Measurements from ENCODE around the gene RPL3.

RPL3 gene

DNA sequence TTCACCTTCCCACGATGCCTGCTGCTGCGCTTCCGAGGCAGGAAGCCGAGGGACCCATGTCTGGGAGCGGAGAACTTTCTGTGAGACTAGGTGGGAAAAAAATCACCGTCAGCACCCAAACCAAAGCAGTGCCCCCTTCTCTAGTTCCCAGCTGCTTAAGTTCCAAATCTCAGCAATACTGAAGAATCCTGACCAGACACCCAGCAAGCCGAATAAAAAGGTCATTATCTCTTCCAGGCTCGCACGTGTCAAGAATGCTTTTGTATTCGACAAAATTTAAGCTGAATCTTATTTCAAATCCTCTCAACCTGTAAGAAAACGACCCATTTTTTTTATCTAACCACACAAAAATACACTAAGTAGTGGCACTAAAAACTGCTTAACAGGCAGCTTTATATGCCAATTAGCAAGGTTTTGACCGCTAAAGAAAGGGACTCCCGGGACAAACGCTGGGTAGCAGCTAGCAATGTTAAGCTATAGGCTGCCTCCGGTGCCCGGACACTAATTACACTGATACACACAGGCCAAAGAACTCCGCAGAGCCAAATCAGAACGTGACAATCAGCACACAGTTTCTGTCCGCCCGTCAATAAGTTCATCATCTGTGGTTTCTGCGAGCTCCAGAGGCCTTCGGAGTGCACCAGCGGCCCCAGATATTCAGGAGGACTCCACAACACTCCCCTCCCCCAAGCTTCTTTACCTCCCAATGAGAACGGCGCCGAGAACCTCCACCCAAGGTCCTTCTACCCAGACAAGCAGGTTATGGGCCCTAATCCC is 728 bp downstream of the RPL3 start:
- no peak for TF ChIP-seq POU2F2 (IDR thresholded peaks at IDR 0.05; ENCODE audit: low read depth, low read length)
- TF ChIP-seq TAF1 (IDR thresholded peaks at IDR 0.05; ENCODE audit: low read depth, low read length), result no peak
- no peak for TF ChIP-seq PAX5 (IDR thresholded peaks at IDR 0.05; ENCODE audit: insufficient read depth, low read length, severe bottlenecking)
- no peak for TF ChIP-seq POLR2AphosphoS5 (IDR thresholded peaks at IDR 0.05; ENCODE audit: low read depth, low read length)
- no peak for TF ChIP-seq SPI1 (IDR thresholded peaks at IDR 0.05; ENCODE audit: low read depth, low read length)
- no peak for TF ChIP-seq POLR2A (IDR thresholded peaks at IDR 0.05; ENCODE audit: low read depth, low read length)
- no peak for FAIRE-seq
- no peak for DNase-seq (ENCODE audit: insufficient read length, low spot score)

DNA sequence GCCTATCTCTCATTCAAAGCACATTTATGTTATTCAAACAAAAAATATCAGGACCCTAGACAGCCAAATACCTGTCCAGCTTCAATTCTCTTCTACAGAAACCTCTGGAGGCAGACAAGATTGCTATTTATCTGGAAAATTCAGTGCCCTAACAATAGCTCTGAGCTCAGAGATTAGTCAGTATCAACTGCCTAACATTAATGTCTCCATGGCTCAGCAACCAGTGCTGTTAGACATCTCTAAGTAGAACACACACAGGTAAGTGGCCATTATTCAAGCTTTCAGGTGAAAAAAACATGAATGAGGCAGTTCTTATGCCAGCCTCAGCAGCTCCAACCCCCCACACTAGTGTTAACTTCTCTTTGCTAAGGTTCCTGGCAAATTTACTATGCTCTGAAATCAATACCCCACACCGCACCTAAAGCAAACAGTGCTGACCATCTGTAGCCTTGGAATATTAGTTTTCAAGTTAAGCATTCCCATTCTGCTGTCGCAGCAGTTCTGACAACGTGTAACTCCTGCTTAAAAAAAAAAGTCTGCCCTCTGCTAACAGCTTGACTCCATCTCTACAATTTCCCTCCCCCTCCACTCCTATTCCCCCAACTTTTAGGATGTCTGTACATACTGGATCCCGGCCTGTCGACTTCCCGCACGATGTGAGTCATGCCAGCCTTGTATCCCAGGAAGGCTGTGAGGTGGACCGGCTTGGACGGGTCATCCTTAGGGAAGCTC is 1.5 kb downstream of the RPL3 start:
- FAIRE-seq, result no peak
- DNase-seq (ENCODE audit: insufficient read length, low spot score), result no peak
- TF ChIP-seq POU2F2 (IDR thresholded peaks at IDR 0.05; ENCODE audit: low read depth, low read length) (no peak), TAF1 (IDR thresholded peaks at IDR 0.05; ENCODE audit: low read depth, low read length) (no peak), PAX5 (IDR thresholded peaks at IDR 0.05; ENCODE audit: insufficient read depth, low read length, severe bottlenecking) (no peak), POLR2A (IDR thresholded peaks at IDR 0.05; ENCODE audit: low read depth, low read length) (no peak), SPI1 (IDR thresholded peaks at IDR 0.05; ENCODE audit: low read depth, low read length) (no peak), POLR2AphosphoS5 (IDR thresholded peaks at IDR 0.05; ENCODE audit: low read depth, low read length) (no peak)

DNA sequence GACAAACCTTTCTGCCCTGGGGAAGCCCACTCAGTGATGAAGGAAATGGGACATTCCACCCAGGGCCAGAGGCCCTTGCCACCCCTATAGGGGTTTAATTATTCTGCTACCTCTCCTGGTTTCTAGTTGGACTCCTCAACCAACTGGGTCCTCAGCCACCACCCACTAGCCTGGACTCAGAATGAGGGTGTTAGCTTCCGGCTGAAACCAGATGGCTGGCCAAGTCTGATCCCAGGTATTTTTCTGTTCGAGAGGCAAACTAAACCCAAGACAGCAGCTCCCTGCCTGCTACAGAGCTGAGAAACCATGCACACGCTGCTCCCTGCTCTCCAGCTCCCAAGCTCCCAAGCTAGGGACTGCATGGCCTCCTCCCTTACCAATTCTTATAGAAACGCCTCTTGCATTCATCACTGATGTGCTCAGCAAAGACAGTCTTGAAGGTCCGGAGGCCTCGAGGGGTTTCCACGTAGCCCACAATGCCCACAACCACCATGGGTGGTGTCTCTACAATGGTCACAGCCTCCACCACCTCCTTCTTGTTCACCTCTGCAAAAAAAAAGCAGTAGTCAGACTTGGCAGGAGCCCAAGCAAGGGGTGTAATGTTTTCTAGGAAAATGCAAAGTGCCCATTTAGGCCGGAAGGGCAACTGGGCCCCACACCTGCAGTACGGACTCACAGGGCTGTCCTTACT is 2.2 kb downstream of the RPL3 start:
- TF ChIP-seq POLR2AphosphoS5 (IDR thresholded peaks at IDR 0.05; ENCODE audit: low read depth, low read length) (0 out of 2 replicates have a peak, but pooled peaks have one; percentile 23), POLR2A (IDR thresholded peaks at IDR 0.05; ENCODE audit: low read depth, low read length) (no peak; the same call in 1 of the 2 replicates)
- DNase-seq (ENCODE audit: insufficient read length, low spot score) (no peak), FAIRE-seq (no peak)

DNA sequence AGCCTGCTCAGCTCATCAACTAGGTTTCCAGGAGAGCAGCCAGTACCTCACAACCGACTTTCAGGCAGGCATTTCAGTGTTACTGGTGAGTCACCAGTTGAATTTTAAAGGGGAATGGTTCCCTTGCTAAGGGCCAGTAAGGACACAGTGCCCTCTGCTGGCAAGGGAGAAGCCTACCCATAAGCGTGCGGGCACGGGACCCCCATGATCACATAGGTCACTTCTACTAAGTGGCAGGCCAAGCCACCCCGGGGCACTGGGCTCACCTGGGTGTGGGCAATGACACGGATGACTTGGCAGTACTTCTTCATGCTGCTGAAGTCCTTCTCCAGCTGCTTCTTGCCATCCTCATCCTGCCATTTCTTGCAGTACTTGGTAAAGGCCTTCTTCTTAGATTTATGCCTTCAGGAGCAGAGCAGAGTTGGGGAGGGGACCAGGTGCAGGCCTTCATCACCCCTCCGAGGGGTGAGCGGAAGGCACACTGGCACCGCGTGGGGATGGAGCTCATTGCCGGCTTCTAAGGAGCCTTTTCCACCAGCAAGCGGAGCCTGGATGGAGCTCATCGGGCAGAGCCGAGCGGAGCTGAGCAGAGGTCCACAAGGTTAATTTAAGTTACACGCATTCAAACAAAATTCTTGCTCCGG is 2.9 kb downstream of the RPL3 start:
- TF ChIP-seq POU2F2 (IDR thresholded peaks at IDR 0.05; ENCODE audit: low read depth, low read length) (peak; percentile 28; the same call in 1 of the 2 replicates), POLR2A (IDR thresholded peaks at IDR 0.05; ENCODE audit: low read depth, low read length) (0 out of 2 replicates have a peak, but pooled peaks have one; percentile 14), TAF1 (IDR thresholded peaks at IDR 0.05; ENCODE audit: low read depth, low read length) (no peak), PAX5 (IDR thresholded peaks at IDR 0.05; ENCODE audit: insufficient read depth, low read length, severe bottlenecking) (no peak)
- FAIRE-seq, result peak; percentile 67
- no peak for DNase-seq (ENCODE audit: insufficient read length, low spot score)

DNA sequence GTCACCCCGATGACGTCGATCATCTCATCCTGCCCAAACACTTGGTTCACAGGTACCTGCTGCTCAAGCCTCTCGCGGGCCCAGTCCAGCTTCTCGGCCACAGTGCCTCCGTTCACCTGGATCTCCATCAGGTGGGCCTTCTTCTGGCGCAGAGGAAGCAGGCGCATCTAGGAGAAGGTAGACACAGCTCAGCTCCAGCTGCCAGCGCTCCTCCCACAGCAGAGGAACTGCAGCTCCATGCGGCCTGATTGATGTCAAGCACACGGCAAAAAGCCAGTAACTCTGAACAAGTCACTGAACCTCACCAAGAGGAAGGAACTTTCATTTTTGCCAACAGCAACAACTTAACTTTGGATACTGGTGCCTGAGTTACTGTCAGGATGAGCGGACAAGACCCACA is 4.0 kb downstream of the RPL3 start:
- no peak for DNase-seq (ENCODE audit: insufficient read length, low spot score)
- TF ChIP-seq PAX5 (IDR thresholded peaks at IDR 0.05; ENCODE audit: insufficient read depth, low read length, severe bottlenecking) (no peak), POLR2A (IDR thresholded peaks at IDR 0.05; ENCODE audit: low read depth, low read length) (peak; percentile 51; the same call in 1 of the 2 replicates)
- no peak for FAIRE-seq

DNA sequence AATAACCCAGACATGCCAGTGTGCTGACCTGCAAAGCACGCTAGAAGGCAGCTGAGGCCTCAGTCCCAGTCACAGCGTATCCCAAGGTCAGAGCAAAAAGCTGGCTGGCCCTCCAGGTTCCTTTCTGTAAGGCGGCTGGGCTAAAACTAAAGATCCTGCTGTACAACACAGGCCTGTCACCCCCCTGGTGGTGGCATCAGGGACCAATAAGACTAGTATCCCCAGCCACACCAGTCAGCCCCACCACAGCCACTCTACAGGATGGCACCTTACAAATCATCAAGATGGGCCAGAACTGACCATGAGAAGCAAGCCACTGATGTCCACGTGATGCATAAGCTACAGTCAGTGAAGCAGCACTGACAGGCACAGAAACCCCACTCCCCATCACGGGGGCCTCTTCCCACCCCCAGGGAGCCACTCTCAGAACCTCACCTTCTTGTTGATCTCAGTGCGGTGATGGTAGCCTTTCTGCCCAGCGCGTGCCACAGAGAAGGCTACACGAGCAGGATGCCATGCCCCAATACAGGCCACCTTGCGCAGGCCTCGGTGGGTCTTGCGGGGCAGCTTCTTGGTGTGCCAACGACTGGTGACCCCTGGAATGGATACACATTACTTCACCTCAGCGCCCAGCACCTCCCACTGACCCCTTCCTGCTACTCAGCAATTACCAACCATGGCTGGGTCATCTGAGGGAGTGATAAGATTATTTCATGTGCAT is 5.0 kb downstream of the RPL3 start:
- TF ChIP-seq TAF1 (IDR thresholded peaks at IDR 0.05; ENCODE audit: low read depth, low read length), result no peak
- peak; percentile 44; the same call in 1 of the 2 replicates for TF ChIP-seq POLR2A (IDR thresholded peaks at IDR 0.05; ENCODE audit: low read depth, low read length)
- DNase-seq (ENCODE audit: insufficient read length, low spot score), result no peak
- FAIRE-seq, result no peak

DNA sequence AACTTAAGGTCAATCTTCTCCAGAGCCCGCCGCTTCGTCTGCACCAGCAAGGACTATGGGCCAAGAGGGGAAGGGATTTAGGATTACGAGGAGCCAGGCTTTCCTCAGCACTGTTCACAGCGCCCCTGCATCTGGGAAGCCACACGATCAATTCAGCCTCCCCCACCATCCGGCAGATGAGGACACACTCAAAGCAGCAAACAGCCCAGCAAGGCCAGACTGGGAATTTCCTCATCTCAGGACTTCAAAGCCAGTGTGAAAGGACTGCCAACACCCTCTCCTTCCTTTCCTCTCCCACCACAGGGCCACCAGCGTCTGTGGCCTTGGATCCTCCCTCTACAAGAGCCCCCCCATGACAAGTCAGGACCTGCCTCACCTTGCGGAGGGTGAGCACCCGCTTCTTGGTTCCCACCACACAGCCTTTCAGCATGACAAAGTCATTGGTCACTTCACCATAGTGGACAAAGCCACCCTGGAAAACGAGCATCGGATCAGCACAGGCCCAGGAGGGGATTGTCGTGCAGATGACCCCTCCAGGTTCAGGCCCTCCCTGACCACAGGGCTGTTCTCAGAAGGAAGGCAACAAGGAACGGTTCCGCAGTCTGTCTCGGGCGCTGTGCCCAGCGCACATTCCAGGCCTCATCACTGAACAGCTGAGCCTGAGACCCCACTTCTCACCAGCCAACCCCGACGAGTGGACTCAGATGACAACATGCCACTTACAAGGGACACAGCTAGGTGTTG is 6.0 kb downstream of the RPL3 start:
- FAIRE-seq, result no peak
- DNase-seq (ENCODE audit: insufficient read length, low spot score), result no peak
- TF ChIP-seq POLR2A (IDR thresholded peaks at IDR 0.05; ENCODE audit: low read depth, low read length) (peak; percentile 66), POU2F2 (IDR thresholded peaks at IDR 0.05; ENCODE audit: low read depth, low read length) (no peak), POLR2AphosphoS5 (IDR thresholded peaks at IDR 0.05; ENCODE audit: low read depth, low read length) (peak; percentile 51)

DNA sequence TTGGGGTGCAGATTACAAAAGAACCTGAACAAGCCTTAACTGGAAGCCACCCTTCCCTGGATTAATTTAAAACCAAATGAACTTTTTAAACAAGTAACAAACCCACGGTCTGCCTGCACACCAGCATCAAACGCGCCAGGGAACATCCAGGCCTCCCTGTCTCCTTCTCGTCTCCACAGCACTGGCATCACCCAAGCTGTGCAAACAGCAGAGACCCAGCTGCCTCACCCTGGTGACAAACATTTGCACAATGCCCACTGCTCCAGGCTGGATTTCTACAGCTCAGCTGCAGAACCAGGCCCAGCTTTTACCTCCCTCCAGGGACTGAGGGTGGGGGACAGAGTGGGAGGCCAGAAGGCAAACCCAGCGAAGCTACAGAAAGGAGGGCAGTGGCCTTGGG is 7.0 kb downstream of the RPL3 start:
- no peak for DNase-seq (ENCODE audit: insufficient read length, low spot score)
- no peak for FAIRE-seq
- TF ChIP-seq POLR2AphosphoS5 (IDR thresholded peaks at IDR 0.05; ENCODE audit: low read depth, low read length) (peak; percentile 27; the same call in 1 of the 2 replicates), POLR2A (IDR thresholded peaks at IDR 0.05; ENCODE audit: low read depth, low read length) (no peak; the same call in 1 of the 2 replicates), SPI1 (IDR thresholded peaks at IDR 0.05; ENCODE audit: low read depth, low read length) (no peak)

All from GM12891 (cell line).